H1 (cell line): ENCODE results near the gene NDST3. TPM values are rescaled to one million over a fixed set of nuclear protein-coding genes. Genes with fewer than 3 reads are reported as not detected.

Experiments
- CTCF ChIA-PET: fragments of 300-600 bp; sonication (Branson Sonifier 250); formaldehyde crosslinking; loops from one replicate; lab custom pipeline; 2021; ENCODE audit not compliant: partially characterized antibody; lab: Charles Lee
- POLR2A ChIA-PET: fragments of 300-600 bp; sonication (Branson Sonifier 250); formaldehyde crosslinking; loops from one replicate; lab custom pipeline; 2021; ENCODE audit warnings: inconsistent platforms; ENCODE audit not compliant: partially characterized antibody; lab: Charles Lee
- DNase-seq, 2 experiments: peaks; one replicate each; pipeline versions ENCODE4 v3.0.0 to v3.0.0-alpha.2; 2010 to 2022; ENCODE audit warnings: low spot score in 2 of 2, low read depth in 1 of 2, mixed read lengths in 1 of 2
- FAIRE-seq: peaks from 2 replicates; lab custom pipeline; 2011; peaks lifted over from hg19 to GRCh38; lab: Jason Lieb, UNC
- H2AFZ ChIP-seq: 2 replicates; pipeline ENCODE4 v1.8.1; 2012; ENCODE audit warnings: low read length, inconsistent platforms
- H2AK5ac ChIP-seq: 2 replicates; pipeline ENCODE4 v1.6.1; 2013; ENCODE audit warnings: low read depth, low read length
- H2BK120ac ChIP-seq: replicated peaks from 2 replicates; pipeline ENCODE3; 2013; ENCODE audit warnings: low read depth, low read length, inconsistent platforms
- H2BK12ac ChIP-seq: 2 replicates; pipeline ENCODE4 v1.6.1; 2013; ENCODE audit warnings: low read depth, low read length
- H2BK15ac ChIP-seq: 2 replicates; pipeline ENCODE4 v1.6.1; 2013; ENCODE audit warnings: low read length
- H2BK20ac ChIP-seq: 2 replicates; pipeline ENCODE4 v1.6.1; 2013; ENCODE audit warnings: low read length
- H2BK5ac ChIP-seq: 2 replicates; pipeline ENCODE4 v1.6.1; 2013; ENCODE audit warnings: low read depth, low read length
- H3K14ac ChIP-seq: 2 replicates; pipeline ENCODE4 v1.6.1; 2013; ENCODE audit warnings: inconsistent platforms; ENCODE audit not compliant: insufficient read length
- H3K18ac ChIP-seq: 2 replicates; pipeline ENCODE4 v1.6.1; 2013; ENCODE audit warnings: low read length; ENCODE audit errors: extremely low read depth
- H3K23ac ChIP-seq: 2 replicates; pipeline ENCODE4 v1.6.1; 2013; ENCODE audit warnings: inconsistent platforms; ENCODE audit not compliant: insufficient read length
- H3K23me2 ChIP-seq: 2 replicates; pipeline ENCODE4 v1.6.1; 2013; ENCODE audit warnings: low read depth, low read length
- H3K27ac ChIP-seq: 2 replicates; pipeline ENCODE4 v1.6.1; 2011; ENCODE audit warnings: low read depth, low read length, inconsistent platforms
- H3K27me3 ChIP-seq, 4 experiments: replicated peaks in 1 of 4; 1 replicate in 1 of 4; 2 replicates in 3 of 4; pipeline versions ENCODE4 v1.6.1 to v1.8.1; 2011 to 2013; ENCODE audit warnings: low read length in 3 of 4, mild to moderate bottlenecking in 3 of 4, inconsistent platforms in 2 of 4, mixed read lengths in 2 of 4, moderate library complexity in 1 of 4; ENCODE audit not compliant: control insufficient read depth in 3 of 4, insufficient read depth in 3 of 4; ENCODE audit errors: extremely low read depth in 1 of 4
- H3K36me3 ChIP-seq, 4 experiments: 2 replicates each; pipeline versions ENCODE4 v1.6.1 to v1.8.1; 2011 to 2013; ENCODE audit warnings: mild to moderate bottlenecking in 4 of 4, low read length in 3 of 4, moderate library complexity in 2 of 4, control low read depth in 1 of 4, inconsistent platforms in 1 of 4; ENCODE audit not compliant: insufficient read depth in 4 of 4, control insufficient read depth in 2 of 4
- H3K4ac ChIP-seq: replicated peaks from 2 replicates; pipeline ENCODE3; 2013; ENCODE audit warnings: low read length, low read depth, mixed read lengths, inconsistent platforms; ENCODE audit not compliant: insufficient read length
- H3K4me1 ChIP-seq, 4 experiments: replicated peaks in 1 of 4; 1 replicate in 1 of 4; 2 replicates in 3 of 4; pipeline versions ENCODE4 v1.6.1 to v1.8.1; 2011 to 2013; ENCODE audit warnings: low read length in 3 of 4, inconsistent platforms in 2 of 4, mixed read lengths in 1 of 4; ENCODE audit not compliant: insufficient read depth in 4 of 4, control insufficient read depth in 3 of 4
- H3K4me2 ChIP-seq, 2 experiments: 2 replicates each; pipeline versions ENCODE4 v1.6.1 to v1.8.1; 2011 to 2013; ENCODE audit warnings: low read depth in 2 of 2, low read length in 2 of 2, control low read depth in 1 of 2, inconsistent platforms in 1 of 2, mild to moderate bottlenecking in 1 of 2; ENCODE audit not compliant: insufficient read depth in 1 of 2
- H3K4me3 ChIP-seq, 4 experiments: fragments of 200-600, 300-600 bp in 1 of 4; sonication (generic), shearing (Covaris generic), sonication (Bioruptor Twin) in 1 of 4; 2 replicates each; pipeline versions ENCODE4 v1.5.1 to v1.8.1; 2011 to 2016; ENCODE audit warnings: low read length in 4 of 4, low read depth in 3 of 4, control low read depth in 2 of 4, inconsistent platforms in 2 of 4, mild to moderate bottlenecking in 2 of 4, mixed read lengths in 1 of 4, moderate library complexity in 1 of 4; ENCODE audit not compliant: insufficient read depth in 2 of 4; ENCODE audit errors: extremely low read depth in 1 of 4
- H3K56ac ChIP-seq: replicated peaks from 2 replicates; pipeline ENCODE3; 2013; ENCODE audit warnings: low read depth, mild to moderate bottlenecking, mixed read lengths, low read length, inconsistent platforms; ENCODE audit not compliant: insufficient read length
- H3K79me1 ChIP-seq: 2 replicates; pipeline ENCODE4 v1.6.1; 2013; ENCODE audit warnings: low read depth, low read length, control low read depth
- H3K79me2 ChIP-seq, 2 experiments: 2 replicates each; pipeline versions ENCODE4 v1.6.1 to v1.8.1; 2012 to 2013; ENCODE audit warnings: low read length in 2 of 2, mild to moderate bottlenecking in 2 of 2, inconsistent platforms in 1 of 2; ENCODE audit not compliant: insufficient read depth in 2 of 2, control insufficient read depth in 1 of 2
- H3K9ac ChIP-seq, 4 experiments: replicated peaks in 1 of 4; 1 replicate in 1 of 4; 2 replicates in 3 of 4; pipeline versions ENCODE4 v1.6.1 to v1.8.1; 2011 to 2013; ENCODE audit warnings: low read depth in 3 of 4, low read length in 3 of 4, control low read depth in 2 of 4, mild to moderate bottlenecking in 2 of 4, moderate library complexity in 2 of 4, inconsistent platforms in 1 of 4; ENCODE audit errors: extremely low read depth in 1 of 4
- H3K9me3 ChIP-seq, 2 experiments: 2 replicates each; pipeline versions ENCODE4 v1.6.1 to v1.8.1; 2012 to 2013; ENCODE audit warnings: mild to moderate bottlenecking in 2 of 2, moderate library complexity in 2 of 2, control low read depth in 1 of 2, inconsistent platforms in 1 of 2, low read depth in 1 of 2, low read length in 1 of 2, mixed read lengths in 1 of 2; ENCODE audit not compliant: insufficient read depth in 2 of 2
- H4K20me1 ChIP-seq, 2 experiments: replicated peaks in 1 of 2; 2 replicates each; pipeline versions ENCODE3 to v1.8.1; 2011 to 2013; ENCODE audit warnings: inconsistent platforms in 2 of 2, low read length in 2 of 2, mild to moderate bottlenecking in 1 of 2; ENCODE audit not compliant: insufficient read depth in 2 of 2, control insufficient read depth in 1 of 2
- H4K5ac ChIP-seq: 2 replicates; pipeline ENCODE4 v1.6.1; 2013; ENCODE audit warnings: low read length, low read depth, mixed read lengths, inconsistent platforms; ENCODE audit not compliant: insufficient read length
- H4K8ac ChIP-seq: 2 replicates; pipeline ENCODE4 v1.8.0; 2013; ENCODE audit warnings: mild to moderate bottlenecking, moderate library complexity, low read length, inconsistent platforms; ENCODE audit not compliant: insufficient read depth; ENCODE audit errors: extremely low read depth
- H4K91ac ChIP-seq: replicated peaks from 2 replicates; pipeline ENCODE3; 2013; ENCODE audit warnings: low read length, mixed read lengths, inconsistent platforms; ENCODE audit not compliant: insufficient read length
- CBX5 ChIP-seq: fragments of 300-800, 300-1000 bp; sonication (generic); IDR thresholded peaks from 2 replicates; pipeline ENCODE4 v1.7.1; 2016; ENCODE audit warnings: antibody characterized with exemption, low read length, low read depth
- EZH2 ChIP-seq: fragments of 200-600 bp; sonication (generic); IDR thresholded peaks from 2 replicates; pipeline ENCODE4 v1.7.1; 2012; ENCODE audit warnings: low read depth, mild to moderate bottlenecking, moderate library complexity, low read length, inconsistent platforms; ENCODE audit not compliant: severe bottlenecking
- NANOG ChIP-seq: IDR thresholded peaks from 2 replicates; pipeline ENCODE4 v1.6.1; 2011; ENCODE audit warnings: low read length, low read depth, mild to moderate bottlenecking, inconsistent platforms; ENCODE audit not compliant: insufficient read depth, poor library complexity, severe bottlenecking
- SAP30 ChIP-seq: fragments of 300-600 bp; sonication (generic); IDR thresholded peaks from 2 replicates; pipeline ENCODE4 v1.7.1; 2012; ENCODE audit warnings: low read length, moderate library complexity, mild to moderate bottlenecking, inconsistent platforms; ENCODE audit not compliant: insufficient read depth, insufficient replicate concordance
- SIX5 ChIP-seq: IDR thresholded peaks from 2 replicates; pipeline ENCODE4 v1.6.1; 2011; ENCODE audit warnings: mild to moderate bottlenecking, low read depth, low read length
- WGBS, 2 experiments: shearing (Covaris generic) in 1 of 2; methylation state at CpG; one replicate each; pipeline versions ENCODE4 v1.1.6 to v1.1.7; 2013 to 2015; ENCODE audit warnings: low lambda C conversion rate in 2 of 2, mixed read lengths in 2 of 2, inconsistent platforms in 1 of 2, low coverage in 1 of 2, missing lambda C conversion rate in 1 of 2; ENCODE audit not compliant: insufficient replicate concordance in 2 of 2, insufficient coverage in 1 of 2, insufficient read length in 1 of 2; ENCODE audit errors: extremely low coverage in 1 of 2, missing lambda C conversion rate in 1 of 2; 5-methylcytosine and 5-hydroxymethylcytosine counted together
- polyA plus RNA-seq, 7 experiments: library from polyadenylated mRNA; depleted of rRNA in 3 of 7; stranded (reverse) in 5 of 7; unstranded in 2 of 7; fragments of >200 nt in 5 of 7; fragments of 200-250 nt in 2 of 7; gene quantifications; 1 replicate in 5 of 7; 2 replicates in 1 of 7; 4 replicates in 1 of 7; pipeline versions ENCODE4 v1.2.1 to v1.2.3, GENCODE V29; 2011 to 2013; ENCODE audit warnings: missing spikeins in 2 of 7, mixed read lengths in 2 of 7
- total RNA-seq: library from RNA; stranded (reverse); fragmentation: NEBNext Ultra II Directional; extraction: Animal tissue kit (Norgen Biotek cat#: 25700); gene quantifications from 2 replicates; pipeline ENCODE4 v1.2.1, GENCODE V29; 2021

Gene NDST3
- total and polyA plus RNA-seq, 2 of the 8 experiments (the other 6 are each of a cell fraction or from before 2014, with no cell fraction given) = 0.35 to 0.60 TPM

DNA sequence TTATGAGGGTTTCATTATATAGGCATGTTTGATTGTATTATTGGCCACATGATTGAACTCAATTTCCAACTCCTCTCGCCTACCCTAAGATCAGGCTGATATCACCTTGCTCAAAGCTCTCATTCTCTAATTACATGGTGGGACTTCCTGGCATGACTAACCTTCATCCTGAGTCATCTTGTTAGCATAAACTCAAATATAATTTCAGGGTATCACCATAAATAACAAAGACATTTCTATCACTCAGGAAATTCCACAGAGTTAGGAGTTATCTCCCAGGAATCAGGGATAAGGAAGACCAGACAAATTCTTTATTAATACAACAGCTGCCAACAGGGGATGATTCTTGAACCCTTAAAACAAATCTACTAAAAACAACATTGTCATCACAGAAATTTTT, 90.7 kb downstream of the NDST3 start:
- FAIRE-seq = no peak
- no peak overlapping the region for H2AK5ac ChIP-seq
- H3K4me3 ChIP-seq = no peak overlapping the region
- H3K56ac ChIP-seq = no peak overlapping the region
- H3K9me3 ChIP-seq = no peaks in the 10 kb centered on the region
- no peak overlapping the region for H2AFZ ChIP-seq
- no peak overlapping the region for H3K18ac ChIP-seq
- H2BK120ac ChIP-seq = no peak overlapping the region
- H3K4me2 ChIP-seq = no peak overlapping the region
- no peaks in the 10 kb centered on the region for H4K20me1 ChIP-seq
- no peak overlapping the region for H2BK5ac ChIP-seq
- 71% methylated on average over 1 of the region's 1 CpG; no CpG with 5 or more reads in 1 of the 2 experiments for WGBS, 2 experiments
- no peak overlapping the region for H3K27ac ChIP-seq
- H3K27me3 ChIP-seq = no peaks in the 10 kb centered on the region
- ChIA-PET CTCF (no interaction called here), POLR2A (no interaction called here)
- no peak overlapping the region for H4K91ac ChIP-seq
- no peak overlapping the region for H2BK15ac ChIP-seq
- H3K23ac ChIP-seq = no peak overlapping the region
- no peak overlapping the region for H3K4ac ChIP-seq
- no peak overlapping the region for H2BK12ac ChIP-seq
- H4K5ac ChIP-seq = no peak overlapping the region
- H3K79me2 ChIP-seq = no peaks in the 10 kb centered on the region
- H3K36me3 ChIP-seq = no peaks in the 10 kb centered on the region
- 0 out of 7 replicates have a peak, but pooled peaks cover 0 to 3% (median 0%) of the 10 kb centered on the region in 4 experiments for H3K4me1 ChIP-seq
- H3K14ac ChIP-seq = no peak overlapping the region
- H2BK20ac ChIP-seq = no peak overlapping the region
- H4K8ac ChIP-seq = no peak overlapping the region
- no peaks in the 10 kb centered on the region for H3K79me1 ChIP-seq
- DNase-seq = no peak
- no peak overlapping the region for H3K9ac ChIP-seq
- no peaks in the 10 kb centered on the region for H3K23me2 ChIP-seq
- TF ChIP-seq CBX5 = no peak
- TF ChIP-seq NANOG = no peak
- TF ChIP-seq SAP30 = no peak
- TF ChIP-seq EZH2 = no peak
- no peak for TF ChIP-seq SIX5
